NCI-H446 (cell line): ENCODE data around the gene ZFYVE9.
"Not testable (repeated sequence)": the region's sequence is repeated elsewhere in the genome, so short reads cannot be mapped to it uniquely, and the experiment has no call there.

Experiments
- DNase-seq, 2 experiments: peaks; one replicate each; lab custom pipeline; 2025; lab: John Stamatoyannopoulos, UW

Gene ZFYVE9

DNA sequence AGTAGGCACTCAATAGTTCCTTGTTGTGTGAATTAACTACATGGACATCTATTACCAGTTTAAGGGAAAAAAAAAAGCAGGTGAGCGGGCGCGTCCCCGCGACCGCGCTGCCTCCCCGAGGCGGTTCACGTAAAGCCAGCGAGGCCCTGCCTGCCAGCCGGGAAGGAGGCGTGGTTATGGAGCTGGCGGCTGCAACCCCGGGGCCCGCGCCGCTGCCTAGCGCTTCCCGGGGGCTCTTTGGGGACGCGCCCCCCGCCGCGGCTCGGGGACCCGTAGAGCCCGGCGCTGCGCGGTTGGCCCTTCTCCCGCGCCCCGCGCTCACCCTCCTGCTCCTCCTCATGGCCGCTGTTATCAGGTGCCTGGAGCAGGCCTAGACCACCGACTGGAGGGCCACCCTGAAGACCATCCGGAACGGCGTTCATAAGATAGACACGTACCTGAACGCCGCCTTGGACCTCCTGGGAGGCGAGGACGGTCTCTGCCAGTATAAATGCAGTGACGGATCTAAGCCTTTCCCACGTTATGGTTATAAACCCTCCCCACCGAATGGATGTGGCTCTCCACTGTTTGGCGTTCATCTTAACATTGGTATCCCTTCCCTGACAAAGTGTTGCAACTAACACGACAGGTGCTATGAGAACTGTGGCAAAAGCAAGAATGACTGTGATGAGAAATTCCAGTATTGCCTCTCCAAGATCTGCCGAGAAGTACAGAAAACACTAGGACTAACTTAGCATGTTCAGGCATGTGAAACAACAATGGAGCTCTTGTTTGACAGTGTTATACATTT lies 226.7 kb downstream of the ZFYVE9 start:
- DNase-seq = peak in 1 of 2 experiments; percentile 13

DNA sequence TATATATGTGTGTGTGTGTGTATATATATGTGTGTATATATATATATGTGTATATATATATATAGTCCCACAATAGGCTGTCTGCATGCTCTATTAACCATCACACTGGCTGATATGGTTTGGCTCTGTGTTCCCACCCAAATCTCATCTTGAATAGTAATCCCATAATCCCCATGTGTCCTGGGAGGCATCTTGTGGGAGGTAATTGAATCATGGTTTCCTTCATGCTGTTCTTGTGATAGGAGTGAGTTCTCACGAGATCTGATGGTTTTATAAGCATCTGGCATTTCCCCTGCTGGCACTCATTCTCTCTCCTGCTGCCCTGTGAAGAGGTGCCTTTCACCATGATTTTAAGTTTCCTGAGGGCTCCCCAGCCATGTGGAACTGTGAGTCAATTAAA lies 228.0 kb downstream of the ZFYVE9 start:
- DNase-seq = not testable (repeated sequence)

DNA sequence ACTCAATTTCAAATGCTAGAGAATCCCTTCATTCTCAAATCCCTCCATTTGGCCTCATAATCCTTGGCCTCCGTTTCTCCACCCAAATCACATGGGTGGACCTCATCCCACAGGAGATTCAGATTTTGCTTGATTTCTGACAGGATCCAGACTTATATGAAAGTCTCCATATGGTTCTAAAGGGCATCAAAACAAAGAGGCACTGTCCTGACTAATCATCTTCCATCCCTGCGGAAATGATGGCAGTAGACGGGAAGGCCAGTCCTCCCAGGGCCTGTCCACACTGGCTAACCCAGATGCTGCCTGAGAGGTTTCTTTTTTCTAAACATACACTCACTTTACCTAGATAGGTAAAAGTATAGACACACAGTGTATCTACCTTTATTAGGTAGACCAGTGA lies 243.5 kb downstream of the ZFYVE9 start:
- no peak for DNase-seq

DNA sequence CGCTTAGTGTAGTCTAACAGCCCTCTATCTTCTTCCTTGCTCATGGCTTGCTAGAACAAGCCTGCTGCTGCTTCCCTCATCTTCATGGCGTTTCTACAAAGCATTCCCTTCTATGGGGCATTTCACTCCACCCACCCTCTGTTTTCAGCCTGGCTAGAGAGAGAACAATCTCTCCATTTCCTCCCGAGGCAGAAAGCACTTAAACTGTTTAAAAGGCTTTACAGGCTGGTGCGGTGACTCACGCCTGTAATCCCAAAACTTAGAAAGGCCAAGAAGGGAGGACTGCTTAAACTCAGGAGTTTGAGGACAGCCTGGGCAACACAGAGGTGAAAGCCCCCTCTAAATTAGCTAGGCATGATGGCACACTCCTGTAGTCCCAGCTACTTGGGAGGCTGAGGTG lies 244.6 kb downstream of the ZFYVE9 start:
- no peak for DNase-seq

DNA sequence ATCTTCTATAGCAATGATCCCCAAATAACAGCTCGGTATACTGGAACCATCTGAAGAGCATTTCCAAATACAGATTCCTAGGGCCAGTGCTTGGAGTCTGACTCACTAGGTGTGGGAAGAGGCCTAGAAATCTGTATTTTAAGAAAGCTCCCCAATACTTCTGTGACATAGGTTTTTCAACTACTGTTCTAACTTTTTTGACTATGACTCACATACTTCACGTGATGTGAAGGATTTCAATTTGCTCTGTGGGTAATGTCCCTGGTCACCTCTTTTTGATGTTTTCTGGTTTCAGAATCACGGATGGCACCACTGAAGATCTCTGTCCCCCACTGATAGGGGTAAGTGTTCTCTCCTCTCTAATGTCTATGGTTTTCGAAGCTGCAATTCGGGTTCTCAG lies 251.3 kb downstream of the ZFYVE9 start:
- no peak for DNase-seq
